HepG2 (cell line): Measurements from ENCODE around the gene MTA2. TPM values are rescaled to one million over a fixed set of nuclear protein-coding genes. Genes with fewer than 3 reads are reported as not detected.
A peak's percentile ranks its signal among the peaks of the same experiment; 100 is the strongest.

Experiments
- EEA1 ChIP-seq: sonication (generic); formaldehyde crosslinking; IDR thresholded peaks from 2 replicates; pipeline ENCODE4 v1.5.1; 2020; ENCODE audit warnings: mild to moderate bottlenecking, missing genetic modification reagents, borderline replicate concordance
- IRF2 ChIP-seq: IDR thresholded peaks from 2 replicates; pipeline ENCODE4 v1.6.1; 2018; ENCODE audit warnings: missing genetic modification reagents, missing compliant biosample characterization
- NBN ChIP-seq: fragments of 450-650 bp; conservative IDR thresholded peaks from 2 replicates; pipeline ENCODE4 v1.6.1; 2017
- NFIB ChIP-seq: sonication (generic); formaldehyde crosslinking; IDR thresholded peaks from 2 replicates; pipeline ENCODE4 v1.9.0; 2021; ENCODE audit warnings: missing genetic modification reagents, mild to moderate bottlenecking, borderline replicate concordance
- NFIC ChIP-seq: IDR thresholded peaks from 2 replicates; pipeline ENCODE4 v1.6.1; 2012; ENCODE audit warnings: mild to moderate bottlenecking, low read length, inconsistent platforms
- REPIN1 ChIP-seq: sonication (generic); formaldehyde crosslinking; IDR thresholded peaks from 2 replicates; pipeline ENCODE4 v1.8.0; 2022; ENCODE audit warnings: missing genetic modification reagents, low read depth, mild to moderate bottlenecking, borderline replicate concordance
- SATB2 ChIP-seq: sonication (generic); formaldehyde crosslinking; IDR thresholded peaks from 2 replicates; pipeline ENCODE4 v1.5.0; 2020; ENCODE audit warnings: missing genetic modification reagents
- SNRNP70 ChIP-seq: fragments of 200-400 bp; formaldehyde crosslinking; IDR thresholded peaks from 2 replicates; pipeline ENCODE4 v1.6.1; 2017; ENCODE audit warnings: mild to moderate bottlenecking, low read depth, low read length, moderate library complexity
- TEAD2 ChIP-seq: sonication (generic); formaldehyde crosslinking; IDR thresholded peaks from 2 replicates; pipeline ENCODE4 v1.9.0; 2021; ENCODE audit warnings: missing genetic modification reagents
- TOE1 ChIP-seq: sonication (generic); formaldehyde crosslinking; IDR thresholded peaks from 2 replicates; pipeline ENCODE4 v1.4.0; 2020; ENCODE audit warnings: mild to moderate bottlenecking, missing genetic modification reagents
- ZNF614 ChIP-seq: IDR thresholded peaks from 2 replicates; pipeline ENCODE4 v1.6.1; 2018; ENCODE audit warnings: missing biosample characterization, missing genetic modification reagents, inconsistent platforms, borderline replicate concordance
- ZNF670 ChIP-seq: sonication (generic); formaldehyde crosslinking; IDR thresholded peaks from 2 replicates; pipeline ENCODE4 v1.8.0; 2022; ENCODE audit warnings: mild to moderate bottlenecking, missing genetic modification reagents, borderline replicate concordance
- polyA plus RNA-seq, 8 experiments: library from polyadenylated mRNA; depleted of rRNA in 3 of 8; stranded (reverse) in 7 of 8; unstranded in 1 of 8; fragments of >200 nt; fragmentation: Illumina TruSeq in 4 of 8; extraction: Trizol in 4 of 8; gene quantifications; 2 replicates each; pipeline versions ENCODE4 v1.2.1 to v1.2.3, GENCODE V29; 2011 to 2016; ENCODE audit warnings: low read depth in 4 of 8, missing spikeins in 1 of 8, mixed read lengths in 1 of 8; ENCODE audit not compliant: insufficient read depth in 1 of 8
- total RNA-seq, 5 experiments: library from RNA; depleted of rRNA; stranded (reverse); fragments of >200 nt; fragmentation: Illumina TruSeq; extraction: Trizol; gene quantifications; 2 replicates each; pipeline ENCODE4 v1.2.3, GENCODE V29; 2016; ENCODE audit warnings: low read depth in 1 of 5
- TF ChIP-seq, protein P1 (sequence below): sonication (generic); formaldehyde crosslinking; IDR thresholded peaks from 2 replicates; pipeline ENCODE4 v1.5.0; 2020; ENCODE audit warnings: missing genetic modification reagents
- TF ChIP-seq, protein P2 (sequence below): sonication (generic); formaldehyde crosslinking; IDR thresholded peaks from 2 replicates; pipeline ENCODE4 v1.4.0; 2020; ENCODE audit warnings: missing genetic modification reagents, borderline replicate concordance
- TF ChIP-seq, protein P3 (sequence below): IDR thresholded peaks from 2 replicates; pipeline ENCODE4 v1.6.1; 2016; ENCODE audit warnings: low read depth, missing genetic modification reagents, missing compliant biosample characterization
- TF ChIP-seq, protein P4 (sequence below): sonication (generic); formaldehyde crosslinking; IDR thresholded peaks from 2 replicates; pipeline ENCODE4 v1.4.0; 2020; ENCODE audit warnings: missing genetic modification reagents

The MTA2 gene
- total and polyA plus RNA-seq, 2 of the 13 experiments (the other 11 are each of a cell fraction or from before 2014, with no cell fraction given), result 14.0 to 70.0 TPM

DNA sequence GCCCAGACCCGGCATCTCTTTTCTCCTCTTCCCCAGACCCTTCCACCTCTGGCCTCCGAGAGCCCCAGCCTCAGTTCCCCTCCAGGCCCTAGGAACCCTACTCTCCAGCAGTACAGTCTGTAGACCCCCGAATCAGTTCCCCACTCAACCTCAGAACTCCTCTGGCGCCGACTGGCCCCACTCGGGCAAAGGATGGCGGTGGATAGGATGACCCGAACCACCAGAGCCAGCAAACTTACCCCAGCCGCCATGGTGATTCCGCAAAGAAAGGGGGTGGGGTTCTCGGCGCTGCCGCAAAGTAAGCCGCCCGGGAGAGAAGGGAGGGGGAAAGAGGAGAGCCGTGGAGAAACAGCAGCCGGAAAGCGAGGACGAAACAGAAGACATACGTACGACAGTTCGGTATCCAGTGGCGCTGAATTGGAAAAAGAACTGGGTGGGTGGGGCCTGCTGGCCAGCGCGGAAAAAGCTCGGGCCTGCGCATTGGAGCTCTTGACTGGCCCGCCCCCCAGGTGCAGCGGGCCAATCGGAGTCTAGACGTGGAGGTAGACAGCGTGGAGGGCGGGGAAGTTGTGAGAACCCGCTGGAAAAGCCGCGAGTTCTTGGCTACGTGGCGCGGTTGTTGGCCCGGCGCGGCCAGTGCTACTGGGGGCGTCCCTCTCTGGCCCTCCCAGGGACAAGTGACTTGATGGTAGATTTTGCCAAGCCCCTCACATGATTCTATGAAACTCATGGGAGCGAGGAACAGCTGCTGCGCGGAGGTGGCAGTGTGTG is 27.9 kb downstream of the MTA2 start, which contains the start of gene EEF1G (continued):
- TF ChIP-seq, protein P1, sequence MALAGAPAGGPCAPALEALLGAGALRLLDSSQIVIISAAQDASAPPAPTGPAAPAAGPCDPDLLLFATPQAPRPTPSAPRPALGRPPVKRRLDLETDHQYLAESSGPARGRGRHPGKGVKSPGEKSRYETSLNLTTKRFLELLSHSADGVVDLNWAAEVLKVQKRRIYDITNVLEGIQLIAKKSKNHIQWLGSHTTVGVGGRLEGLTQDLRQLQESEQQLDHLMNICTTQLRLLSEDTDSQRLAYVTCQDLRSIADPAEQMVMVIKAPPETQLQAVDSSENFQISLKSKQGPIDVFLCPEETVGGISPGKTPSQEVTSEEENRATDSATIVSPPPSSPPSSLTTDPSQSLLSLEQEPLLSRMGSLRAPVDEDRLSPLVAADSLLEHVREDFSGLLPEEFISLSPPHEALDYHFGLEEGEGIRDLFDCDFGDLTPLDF, result peak; percentile 82
- TF ChIP-seq SATB2 (CRISPR knock-in tag), result no peak
- TF ChIP-seq, protein P2, sequence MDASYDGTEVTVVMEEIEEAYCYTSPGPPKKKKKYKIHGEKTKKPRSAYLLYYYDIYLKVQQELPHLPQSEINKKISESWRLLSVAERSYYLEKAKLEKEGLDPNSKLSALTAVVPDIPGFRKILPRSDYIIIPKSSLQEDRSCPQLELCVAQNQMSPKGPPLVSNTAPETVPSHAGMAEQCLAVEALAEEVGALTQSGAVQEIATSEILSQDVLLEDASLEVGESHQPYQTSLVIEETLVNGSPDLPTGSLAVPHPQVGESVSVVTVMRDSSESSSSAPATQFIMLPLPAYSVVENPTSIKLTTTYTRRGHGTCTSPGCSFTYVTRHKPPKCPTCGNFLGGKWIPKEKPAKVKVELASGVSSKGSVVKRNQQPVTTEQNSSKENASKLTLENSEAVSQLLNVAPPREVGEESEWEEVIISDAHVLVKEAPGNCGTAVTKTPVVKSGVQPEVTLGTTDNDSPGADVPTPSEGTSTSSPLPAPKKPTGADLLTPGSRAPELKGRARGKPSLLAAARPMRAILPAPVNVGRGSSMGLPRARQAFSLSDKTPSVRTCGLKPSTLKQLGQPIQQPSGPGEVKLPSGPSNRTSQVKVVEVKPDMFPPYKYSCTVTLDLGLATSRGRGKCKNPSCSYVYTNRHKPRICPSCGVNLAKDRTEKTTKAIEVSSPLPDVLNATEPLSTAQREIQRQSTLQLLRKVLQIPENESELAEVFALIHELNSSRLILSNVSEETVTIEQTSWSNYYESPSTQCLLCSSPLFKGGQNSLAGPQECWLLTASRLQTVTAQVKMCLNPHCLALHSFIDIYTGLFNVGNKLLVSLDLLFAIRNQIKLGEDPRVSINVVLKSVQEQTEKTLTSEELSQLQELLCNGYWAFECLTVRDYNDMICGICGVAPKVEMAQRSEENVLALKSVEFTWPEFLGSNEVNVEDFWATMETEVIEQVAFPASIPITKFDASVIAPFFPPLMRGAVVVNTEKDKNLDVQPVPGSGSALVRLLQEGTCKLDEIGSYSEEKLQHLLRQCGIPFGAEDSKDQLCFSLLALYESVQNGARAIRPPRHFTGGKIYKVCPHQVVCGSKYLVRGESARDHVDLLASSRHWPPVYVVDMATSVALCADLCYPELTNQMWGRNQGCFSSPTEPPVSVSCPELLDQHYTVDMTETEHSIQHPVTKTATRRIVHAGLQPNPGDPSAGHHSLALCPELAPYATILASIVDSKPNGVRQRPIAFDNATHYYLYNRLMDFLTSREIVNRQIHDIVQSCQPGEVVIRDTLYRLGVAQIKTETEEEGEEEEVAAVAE (CRISPR knock-in tag), result peak; percentile 28; the same call in 1 of the 2 replicates
- no peak for TF ChIP-seq NBN
- TF ChIP-seq ZNF670 (CRISPR knock-in tag), result no peak
- 0 out of 2 replicates have a peak, but pooled peaks have one; percentile 77 for TF ChIP-seq ZNF614 (CRISPR knock-in tag)
- no peak for TF ChIP-seq NFIC
- peak; percentile 36; the same call in 1 of the 2 replicates for TF ChIP-seq REPIN1 (CRISPR knock-in tag)
- TF ChIP-seq, protein P3, sequence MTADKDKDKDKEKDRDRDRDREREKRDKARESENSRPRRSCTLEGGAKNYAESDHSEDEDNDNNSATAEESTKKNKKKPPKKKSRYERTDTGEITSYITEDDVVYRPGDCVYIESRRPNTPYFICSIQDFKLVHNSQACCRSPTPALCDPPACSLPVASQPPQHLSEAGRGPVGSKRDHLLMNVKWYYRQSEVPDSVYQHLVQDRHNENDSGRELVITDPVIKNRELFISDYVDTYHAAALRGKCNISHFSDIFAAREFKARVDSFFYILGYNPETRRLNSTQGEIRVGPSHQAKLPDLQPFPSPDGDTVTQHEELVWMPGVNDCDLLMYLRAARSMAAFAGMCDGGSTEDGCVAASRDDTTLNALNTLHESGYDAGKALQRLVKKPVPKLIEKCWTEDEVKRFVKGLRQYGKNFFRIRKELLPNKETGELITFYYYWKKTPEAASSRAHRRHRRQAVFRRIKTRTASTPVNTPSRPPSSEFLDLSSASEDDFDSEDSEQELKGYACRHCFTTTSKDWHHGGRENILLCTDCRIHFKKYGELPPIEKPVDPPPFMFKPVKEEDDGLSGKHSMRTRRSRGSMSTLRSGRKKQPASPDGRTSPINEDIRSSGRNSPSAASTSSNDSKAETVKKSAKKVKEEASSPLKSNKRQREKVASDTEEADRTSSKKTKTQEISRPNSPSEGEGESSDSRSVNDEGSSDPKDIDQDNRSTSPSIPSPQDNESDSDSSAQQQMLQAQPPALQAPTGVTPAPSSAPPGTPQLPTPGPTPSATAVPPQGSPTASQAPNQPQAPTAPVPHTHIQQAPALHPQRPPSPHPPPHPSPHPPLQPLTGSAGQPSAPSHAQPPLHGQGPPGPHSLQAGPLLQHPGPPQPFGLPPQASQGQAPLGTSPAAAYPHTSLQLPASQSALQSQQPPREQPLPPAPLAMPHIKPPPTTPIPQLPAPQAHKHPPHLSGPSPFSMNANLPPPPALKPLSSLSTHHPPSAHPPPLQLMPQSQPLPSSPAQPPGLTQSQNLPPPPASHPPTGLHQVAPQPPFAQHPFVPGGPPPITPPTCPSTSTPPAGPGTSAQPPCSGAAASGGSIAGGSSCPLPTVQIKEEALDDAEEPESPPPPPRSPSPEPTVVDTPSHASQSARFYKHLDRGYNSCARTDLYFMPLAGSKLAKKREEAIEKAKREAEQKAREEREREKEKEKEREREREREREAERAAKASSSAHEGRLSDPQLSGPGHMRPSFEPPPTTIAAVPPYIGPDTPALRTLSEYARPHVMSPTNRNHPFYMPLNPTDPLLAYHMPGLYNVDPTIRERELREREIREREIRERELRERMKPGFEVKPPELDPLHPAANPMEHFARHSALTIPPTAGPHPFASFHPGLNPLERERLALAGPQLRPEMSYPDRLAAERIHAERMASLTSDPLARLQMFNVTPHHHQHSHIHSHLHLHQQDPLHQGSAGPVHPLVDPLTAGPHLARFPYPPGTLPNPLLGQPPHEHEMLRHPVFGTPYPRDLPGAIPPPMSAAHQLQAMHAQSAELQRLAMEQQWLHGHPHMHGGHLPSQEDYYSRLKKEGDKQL (CRISPR knock-in tag), result no peak
- no peak for TF ChIP-seq NFIB (CRISPR knock-in tag)
- no peak for TF ChIP-seq SNRNP70
- TF ChIP-seq IRF2, result peak; percentile 48
- no peak for TF ChIP-seq EEA1 (CRISPR knock-in tag)
- TF ChIP-seq, protein P4, sequence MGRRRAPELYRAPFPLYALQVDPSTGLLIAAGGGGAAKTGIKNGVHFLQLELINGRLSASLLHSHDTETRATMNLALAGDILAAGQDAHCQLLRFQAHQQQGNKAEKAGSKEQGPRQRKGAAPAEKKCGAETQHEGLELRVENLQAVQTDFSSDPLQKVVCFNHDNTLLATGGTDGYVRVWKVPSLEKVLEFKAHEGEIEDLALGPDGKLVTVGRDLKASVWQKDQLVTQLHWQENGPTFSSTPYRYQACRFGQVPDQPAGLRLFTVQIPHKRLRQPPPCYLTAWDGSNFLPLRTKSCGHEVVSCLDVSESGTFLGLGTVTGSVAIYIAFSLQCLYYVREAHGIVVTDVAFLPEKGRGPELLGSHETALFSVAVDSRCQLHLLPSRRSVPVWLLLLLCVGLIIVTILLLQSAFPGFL, result no peak
- no peak for TF ChIP-seq TOE1 (CRISPR knock-in tag)
- no peak for TF ChIP-seq TEAD2 (CRISPR knock-in tag)
